DND-41 (cell line): Measurements from ENCODE around the gene COX10.
"Not testable (repeated sequence)": the region's sequence is repeated elsewhere in the genome, so short reads cannot be mapped to it uniquely, and the experiment has no call there.

Experiments
- ATAC-seq: fragments of 200-7000 bp; cut with Tn5 transposase; 3 replicates; pipeline ENCODE4 v1.9.1; 2021; ENCODE audit warnings: low read depth; ENCODE audit not compliant: insufficient read depth
- DNase-seq: peaks from one replicate; pipeline ENCODE4 v3.0.0-alpha.2; 2020
- H2AFZ ChIP-seq: 2 replicates; pipeline ENCODE4 v1.6.0; 2012; ENCODE audit warnings: low read depth, low read length
- H3K27ac ChIP-seq: 2 replicates; pipeline ENCODE4 v1.5.1; 2012; ENCODE audit warnings: low read length, inconsistent platforms
- H3K27me3 ChIP-seq: fragments of 200-600 bp; sonication (generic); 2 replicates; pipeline ENCODE4 v1.6.0; 2012; ENCODE audit warnings: low read length, mild to moderate bottlenecking, inconsistent platforms; ENCODE audit not compliant: insufficient read depth, poor library complexity
- H3K36me3 ChIP-seq: 2 replicates; pipeline ENCODE4 v1.5.1; 2012; ENCODE audit warnings: low read length, inconsistent platforms; ENCODE audit not compliant: insufficient read depth
- H3K4me1 ChIP-seq: 2 replicates; pipeline ENCODE4 v1.5.1; 2012; ENCODE audit warnings: mild to moderate bottlenecking, low read length; ENCODE audit not compliant: insufficient read depth
- H3K4me2 ChIP-seq: 2 replicates; pipeline ENCODE4 v1.6.0; 2012; ENCODE audit warnings: mild to moderate bottlenecking, moderate library complexity, low read length, inconsistent platforms; ENCODE audit not compliant: insufficient read depth
- H3K4me3 ChIP-seq, 2 experiments: fragments of 200-600 bp in 1 of 2; shearing (Covaris generic) in 1 of 2; 2 replicates each; pipeline ENCODE4 v1.5.1; 2012 to 2016; ENCODE audit warnings: inconsistent platforms in 2 of 2, low read length in 2 of 2, mild to moderate bottlenecking in 2 of 2, low read depth in 1 of 2, moderate library complexity in 1 of 2
- H3K79me2 ChIP-seq: 2 replicates; pipeline ENCODE4 v1.6.0; 2012; ENCODE audit warnings: low read length, inconsistent platforms; ENCODE audit not compliant: insufficient read depth
- H3K9ac ChIP-seq: 2 replicates; pipeline ENCODE4 v1.6.0; 2012; ENCODE audit warnings: low read depth, mild to moderate bottlenecking, inconsistent platforms, low read length, moderate library complexity
- H3K9me3 ChIP-seq: 2 replicates; pipeline ENCODE4 v1.5.1; 2012; ENCODE audit warnings: low read length, moderate library complexity, mild to moderate bottlenecking, inconsistent platforms; ENCODE audit not compliant: insufficient read depth, severe bottlenecking
- H4K20me1 ChIP-seq: 2 replicates; pipeline ENCODE4 v1.6.0; 2012; ENCODE audit warnings: low read length; ENCODE audit not compliant: insufficient read depth
- CTCF ChIP-seq: IDR thresholded peaks from 2 replicates; pipeline ENCODE4 v1.5.1; 2012; ENCODE audit warnings: borderline replicate concordance, low read length, moderate library complexity, mild to moderate bottlenecking; ENCODE audit not compliant: poor library complexity, severe bottlenecking; ENCODE audit errors: extremely low read depth
- EZH2 ChIP-seq: IDR thresholded peaks from 3 replicates; pipeline ENCODE4 v1.6.1; 2012; ENCODE audit warnings: borderline replicate concordance, low read depth, mild to moderate bottlenecking, moderate library complexity, low read length, inconsistent platforms; ENCODE audit not compliant: severe bottlenecking

Gene COX10

GRCh38 chr17:14236762-14237161, 167.5 kb downstream of the COX10 start, which contains the start of gene CDRT15:
Gene CDRT15 (minus strand): TSS chr17:14236862. CDS start chr17:14236833, 29 bp downstream.
- not testable (repeated sequence) for H3K36me3 ChIP-seq, H3K4me2 ChIP-seq, H3K4me1 ChIP-seq, DNase-seq, H3K4me3 ChIP-seq, H4K20me1 ChIP-seq, H3K9me3 ChIP-seq, H3K27me3 ChIP-seq, H2AFZ ChIP-seq, H3K79me2 ChIP-seq, H3K9ac ChIP-seq, H3K27ac ChIP-seq, ATAC-seq

GRCh38 chr17:14239271-14239670, 170.0 kb downstream of the COX10 start:
- H3K36me3 ChIP-seq, H3K9ac ChIP-seq, H3K9me3 ChIP-seq, DNase-seq, H3K4me3 ChIP-seq, H3K4me1 ChIP-seq, H3K4me2 ChIP-seq, H3K27me3 ChIP-seq, H3K27ac ChIP-seq, ATAC-seq, H2AFZ ChIP-seq, H3K79me2 ChIP-seq, H4K20me1 ChIP-seq: not testable (repeated sequence)

DNA sequence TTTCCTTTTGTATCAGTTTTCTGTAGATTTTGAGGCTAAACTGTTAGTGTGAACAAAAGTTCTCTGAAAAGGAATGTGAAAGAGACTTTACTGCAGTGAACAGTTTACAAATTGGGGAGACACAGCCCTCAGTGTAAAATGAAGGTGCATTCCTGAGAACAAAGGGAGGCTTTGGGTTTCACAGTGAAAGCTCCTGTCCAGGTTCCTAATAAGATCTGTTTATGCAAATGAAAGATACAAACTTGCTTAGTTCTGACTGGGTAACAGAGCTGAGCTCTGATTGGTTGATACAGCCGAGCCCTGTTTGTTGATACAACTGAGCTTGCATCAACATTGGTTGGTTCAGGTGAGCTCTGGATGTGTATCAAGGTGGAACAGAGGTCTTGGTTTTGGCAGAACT, 175.7 kb downstream of the COX10 start:
- Histone ChIP-seq H3K9ac (no peak overlapping the region), H3K4me1 (no peaks in the 10 kb centered on the region)
- DNase-seq: no peak

DNA sequence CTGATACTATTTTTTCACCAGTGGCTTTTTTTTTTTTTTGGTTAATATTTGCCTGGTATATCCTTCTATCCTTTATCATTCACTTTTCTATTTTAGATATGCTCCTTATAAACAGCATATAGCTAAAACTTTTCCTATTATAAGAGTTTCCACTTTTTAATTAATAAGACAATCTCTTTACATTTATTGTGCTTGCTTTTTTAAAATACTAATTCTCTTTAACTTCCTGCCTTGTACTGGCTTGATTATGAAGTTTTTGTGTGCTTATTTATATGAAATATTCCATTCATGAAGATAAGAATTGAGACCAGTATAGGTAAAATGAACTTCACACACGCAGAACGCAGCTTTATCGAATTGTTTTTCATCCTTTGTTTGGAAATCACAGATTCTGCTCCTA, 176.3 kb downstream of the COX10 start:
- Histone ChIP-seq H3K27ac (no peak overlapping the region), H3K9me3 (no peaks in the 10 kb centered on the region), H3K79me2 (no peaks in the 10 kb centered on the region), H3K4me1 (no peaks in the 10 kb centered on the region), H3K36me3 (no peaks in the 10 kb centered on the region), H3K9ac (no peak overlapping the region), H4K20me1 (no peaks in the 10 kb centered on the region), H3K4me2 (no peak overlapping the region), H2AFZ (no peak overlapping the region), H3K27me3 (no peaks in the 10 kb centered on the region), H3K4me3 (no peak overlapping the region)
- no peak for ATAC-seq
- DNase-seq: no peak
- TF ChIP-seq EZH2: no peak
- TF ChIP-seq CTCF: no peak

More for the DNA sequence above, 175.7 kb downstream of the COX10 start:
- Histone ChIP-seq H3K4me3 (no peak overlapping the region), H3K27ac (no peak overlapping the region), H3K9me3 (no peaks in the 10 kb centered on the region), H4K20me1 (no peaks in the 10 kb centered on the region), H3K27me3 (no peaks in the 10 kb centered on the region), H3K79me2 (no peaks in the 10 kb centered on the region), H3K36me3 (no peaks in the 10 kb centered on the region), H3K4me2 (no peak overlapping the region), H2AFZ (no peak overlapping the region)
- ATAC-seq: no peak
- no peak for TF ChIP-seq EZH2
- no peak for TF ChIP-seq CTCF
